OCI-LY7 (cell line): Measurements from ENCODE around the gene ESAM.

Source experiments
- EZH2phosphoT487 ChIP-seq: fragments of 200-600 bp; sonication (generic); IDR thresholded peaks from 2 replicates; pipeline ENCODE4 v1.6.1; 2018; ENCODE audit warnings: low read depth, borderline replicate concordance, mild to moderate bottlenecking, mixed run types, antibody characterized with exemption, low read length, moderate library complexity, mixed read lengths
- TF ChIP-seq, protein P1 (sequence below): fragments of 200-600 bp; sonication (generic); conservative IDR thresholded peaks from 2 replicates; pipeline ENCODE4 v1.5.1; 2014; ENCODE audit warnings: mild to moderate bottlenecking, antibody characterized with exemption, low read length, moderate library complexity, mixed read lengths

GRCh38 chr11:124798991-124799347 is 36.9 kb upstream of the ESAM start:
- TF ChIP-seq, protein P1, sequence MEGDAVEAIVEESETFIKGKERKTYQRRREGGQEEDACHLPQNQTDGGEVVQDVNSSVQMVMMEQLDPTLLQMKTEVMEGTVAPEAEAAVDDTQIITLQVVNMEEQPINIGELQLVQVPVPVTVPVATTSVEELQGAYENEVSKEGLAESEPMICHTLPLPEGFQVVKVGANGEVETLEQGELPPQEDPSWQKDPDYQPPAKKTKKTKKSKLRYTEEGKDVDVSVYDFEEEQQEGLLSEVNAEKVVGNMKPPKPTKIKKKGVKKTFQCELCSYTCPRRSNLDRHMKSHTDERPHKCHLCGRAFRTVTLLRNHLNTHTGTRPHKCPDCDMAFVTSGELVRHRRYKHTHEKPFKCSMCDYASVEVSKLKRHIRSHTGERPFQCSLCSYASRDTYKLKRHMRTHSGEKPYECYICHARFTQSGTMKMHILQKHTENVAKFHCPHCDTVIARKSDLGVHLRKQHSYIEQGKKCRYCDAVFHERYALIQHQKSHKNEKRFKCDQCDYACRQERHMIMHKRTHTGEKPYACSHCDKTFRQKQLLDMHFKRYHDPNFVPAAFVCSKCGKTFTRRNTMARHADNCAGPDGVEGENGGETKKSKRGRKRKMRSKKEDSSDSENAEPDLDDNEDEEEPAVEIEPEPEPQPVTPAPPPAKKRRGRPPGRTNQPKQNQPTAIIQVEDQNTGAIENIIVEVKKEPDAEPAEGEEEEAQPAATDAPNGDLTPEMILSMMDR, result no peak
- no peak for TF ChIP-seq EZH2phosphoT487
